Measurements from ENCODE around the gene GAS6. TPM values are rescaled to one million over a fixed set of nuclear protein-coding genes. Genes with fewer than 3 reads are reported as not detected.
A peak's percentile ranks its signal among the peaks of the same experiment; 100 is the strongest.
"Not testable (repeated sequence)": the region's sequence is repeated elsewhere in the genome, so short reads cannot be mapped to it uniquely, and the experiment has no call there.

GAS6 gene
- total RNA-seq (69.2 and 84.4 TPM in 2 replicates), polyA plus RNA-seq (109 and 123 TPM in 2 replicates), polyA minus RNA-seq (32.6 and 35.2 TPM in 2 replicates), Bru-seq, nascent RNA (percentile 54 among the genes with signal in this experiment), BruChase-seq, experiment 1, labeled RNA remaining after a 6-hour chase (percentile 83 among the genes with signal in this experiment), BruChase-seq, experiment 2, labeled RNA remaining after a 2-hour chase (percentile 86 among the genes with signal in this experiment)
- polyA plus RNA-seq (2011; cell fraction: cytosol; rRNA removed) = 80.9 and 110 TPM in 2 replicates
- 93.9 and 109 TPM in 2 replicates for polyA plus RNA-seq (2011; cell fraction: nucleus; rRNA removed)
- 47.4 and 98.2 TPM in 2 replicates for polyA plus RNA-seq (2012)
- polyA minus RNA-seq (2011; cell fraction: cytosol; rRNA and poly(A)+ RNA removed) = 5.8 TPM
- polyA minus RNA-seq (2011; cell fraction: nucleus; rRNA and poly(A)+ RNA removed) = 13.6 and 24.8 TPM in 2 replicates
- long read RNA-seq, transcript GAS6-201 (15 exons, 2,490 nt) = major isoform, 309 of 399 reads
- long read RNA-seq, transcript GAS6-204 (1 exons, 2,646 nt) = minor isoform, 29 of 399 reads
- long read RNA-seq, partial matches to known transcripts = 15 of 399 reads
- long read RNA-seq, other reads (novel, unspliced or antisense) = 44 of 399 reads

- Histone ChIP-seq H3K4me1 (ENCODE audit: control insufficient read depth, extremely low read depth, insufficient read depth, low read length) (peaks cover 11% of the 10 kb centered on the region), H3K9ac (replicated peaks; ENCODE audit: extremely low read depth, insufficient read depth, low read length) (peak within 1 kb of the TSS; percentile 36), H3K27me3 (ENCODE audit: control insufficient read depth in 2 of 2, insufficient read depth in 2 of 2, low read length in 2 of 2) (peaks cover 17 to 27% of the 10 kb centered on the region in 2 experiments), H2AFZ (ENCODE audit: low read depth, low read length) (peak within 1 kb of the TSS; percentile 61), H3K9me1 (replicated peaks; ENCODE audit: control insufficient read depth, extremely low read depth, insufficient read depth, low read length) (no peaks in the 10 kb centered on the region), H3K9me3 (replicated peaks; ENCODE audit: control insufficient read depth, insufficient read depth, low read length) (no peaks in the 10 kb centered on the region), H3K27ac (ENCODE audit: insufficient read depth, low read depth, low read length) (no peak within 1 kb of the TSS), H3K79me2 (ENCODE audit: control insufficient read depth, insufficient read depth, low read length) (no peaks in the 10 kb centered on the region), H4K20me1 (replicated peaks; ENCODE audit: control insufficient read depth, extremely low read depth, insufficient read depth, low read length) (no peaks in the 10 kb centered on the region), H3K36me3 (ENCODE audit: control insufficient read depth in 2 of 2, extremely low read depth in 1 of 2, insufficient read depth in 2 of 2, low read length in 2 of 2) (no peaks in the 10 kb centered on the region), H3K4me2 (ENCODE audit: insufficient read depth, low read length) (peak within 1 kb of the TSS; percentile 94), H3K4me3 (replicated peaks in 1 of 3; ENCODE audit: insufficient read depth in 1 of 3, low read depth in 1 of 3, low read length in 3 of 3) (peak within 1 kb of the TSS; percentile 52 to 65 (median 56))
- DNase-seq (ENCODE audit: low read depth, low spot score) (peak; percentile 53), FAIRE-seq (peak; percentile 28)
- BruUV-seq (replicated peaks) = no TSS peak
- POLR2A ChIA-PET = no interaction called here
- intact Hi-C loops (cut with micrococcal nuclease) (loop anchor here (1.0 to 5.0 kb wide), 3 partner anchors 41 to 74 kb away; no protein-coding TSS in a partner anchor), dilution Hi-C loops (cut with MboI; ENCODE audit: extremely low pct_ligation_motif_present, low sequenced_read_pairs) (no loop called here)
- TF ChIP-seq CTCF (IDR thresholded peaks at IDR 0.05; ENCODE audit: extremely low read depth in 1 of 2, insufficient read depth in 1 of 2, low read depth in 1 of 2, low read length in 2 of 2) (peak in 1 of 2 donors; percentile 19), GATA2 (IDR thresholded peaks at IDR 0.05; ENCODE audit: insufficient read depth, insufficient read length, low read depth, low read length) (no peak)
- CTCF ChIA-PET = interaction anchor here (0.9 to 1.2 kb wide), 3 partner anchors 40 to 84 kb away, joined by 3 to 5 read pairs (median 3); no protein-coding TSS in a partner anchor
Measured at GRCh38 chr13:113863524-113864272, at the start of gene GAS6. Gene GAS6 (minus strand): TSS chr13:113864076. CDS start chr13:113863920, 156 bp downstream.

GRCh38 chr13:113913408-113913807, 49.5 kb upstream of the GAS6 start:
- DNase-seq (ENCODE audit: low read depth, low spot score); H4K20me1 ChIP-seq (replicated peaks; ENCODE audit: control insufficient read depth, extremely low read depth, insufficient read depth, low read length); H2AFZ ChIP-seq (ENCODE audit: low read depth, low read length); H3K4me1 ChIP-seq (ENCODE audit: control insufficient read depth, extremely low read depth, insufficient read depth, low read length); H3K4me2 ChIP-seq (ENCODE audit: insufficient read depth, low read length); H3K4me3 ChIP-seq (replicated peaks in 1 of 3; ENCODE audit: insufficient read depth in 1 of 3, low read depth in 1 of 3, low read length in 3 of 3); H3K36me3 ChIP-seq (ENCODE audit: control insufficient read depth in 2 of 2, extremely low read depth in 1 of 2, insufficient read depth in 2 of 2, low read length in 2 of 2); CTCF ChIA-PET; H3K79me2 ChIP-seq (ENCODE audit: control insufficient read depth, insufficient read depth, low read length); FAIRE-seq; H3K9me3 ChIP-seq (replicated peaks; ENCODE audit: control insufficient read depth, insufficient read depth, low read length); intact Hi-C loops (cut with micrococcal nuclease); dilution Hi-C loops (cut with MboI; ENCODE audit: extremely low pct_ligation_motif_present, low sequenced_read_pairs); H3K27ac ChIP-seq (ENCODE audit: insufficient read depth, low read depth, low read length); POLR2A ChIA-PET; H3K9ac ChIP-seq (replicated peaks; ENCODE audit: extremely low read depth, insufficient read depth, low read length); H3K9me1 ChIP-seq (replicated peaks; ENCODE audit: control insufficient read depth, extremely low read depth, insufficient read depth, low read length); BruUV-seq (replicated peaks): not testable (repeated sequence)
- peaks cover 30 to 37% of the 10 kb centered on the region in 2 experiments for H3K27me3 ChIP-seq (ENCODE audit: control insufficient read depth in 2 of 2, insufficient read depth in 2 of 2, low read length in 2 of 2)

Measured in endothelial cell of umbilical vein (primary cell).